Stimulated activated CD4-positive, alpha-beta T cell treated with anti-CD3 and anti-CD28 coated beads, Interleukin-2, amount 100 ng/mL, for 48 hours (primary cell): ENCODE data around the gene SCG5.

Experiments
- DNase-seq, 2 donors: peaks; one replicate each; pipeline ENCODE4 v3.0.0-alpha.2; 2020

SCG5 gene

DNA sequence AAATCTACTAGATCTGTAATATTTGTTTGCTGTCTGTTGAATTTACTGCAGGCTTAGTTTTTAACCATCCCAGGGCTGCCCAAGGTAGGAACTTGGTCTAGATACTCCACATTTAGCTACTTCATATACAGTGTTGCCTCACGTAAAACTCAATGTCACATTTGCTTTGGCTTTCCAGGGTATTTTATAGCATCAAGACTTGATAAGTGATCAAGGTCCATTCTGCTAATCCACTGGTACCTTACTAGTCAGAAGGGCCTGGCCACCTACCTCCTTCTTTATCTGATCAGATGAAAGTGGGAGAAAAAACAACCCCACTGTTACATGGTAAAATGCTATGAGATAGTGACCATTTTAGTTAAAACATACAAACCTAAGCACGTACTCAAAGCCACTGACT, 50.8 kb downstream of the SCG5 start:
- DNase-seq: no peak

DNA sequence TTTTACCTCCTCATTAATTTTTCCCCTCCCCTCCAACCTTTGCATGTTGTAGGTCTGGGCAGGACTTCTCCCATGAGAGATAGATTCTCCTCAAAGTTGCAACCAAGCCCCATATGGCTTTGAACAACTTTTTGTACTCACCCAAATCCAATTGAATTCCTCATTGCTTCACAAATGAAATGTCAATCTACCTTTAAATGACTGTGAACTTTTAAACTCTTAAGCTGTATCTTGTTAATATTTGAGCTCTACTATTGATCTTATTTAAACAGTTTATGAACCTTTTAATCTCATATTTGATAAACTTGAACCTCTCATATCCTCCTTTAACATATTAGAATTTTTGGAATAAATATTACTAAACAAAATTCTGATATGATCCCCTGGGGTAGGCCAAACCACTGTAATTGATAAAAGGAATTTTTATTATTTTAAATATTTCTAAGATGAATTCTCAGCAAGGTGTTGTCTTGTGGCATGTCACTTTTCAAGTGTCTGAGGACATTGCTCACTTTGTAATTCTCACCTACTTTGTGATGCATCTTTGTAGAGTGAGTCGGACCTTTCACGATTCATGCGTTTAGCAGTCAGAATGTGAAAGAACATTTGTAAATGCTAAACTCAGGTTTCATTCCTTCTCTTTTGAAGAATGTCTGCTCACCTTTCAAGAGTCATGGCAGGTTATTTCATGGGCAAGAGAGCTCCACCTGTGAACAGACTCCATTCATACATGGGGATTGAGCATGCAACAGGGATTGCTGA, 52.9 kb downstream of the SCG5 start:
- DNase-seq: no peak

DNA sequence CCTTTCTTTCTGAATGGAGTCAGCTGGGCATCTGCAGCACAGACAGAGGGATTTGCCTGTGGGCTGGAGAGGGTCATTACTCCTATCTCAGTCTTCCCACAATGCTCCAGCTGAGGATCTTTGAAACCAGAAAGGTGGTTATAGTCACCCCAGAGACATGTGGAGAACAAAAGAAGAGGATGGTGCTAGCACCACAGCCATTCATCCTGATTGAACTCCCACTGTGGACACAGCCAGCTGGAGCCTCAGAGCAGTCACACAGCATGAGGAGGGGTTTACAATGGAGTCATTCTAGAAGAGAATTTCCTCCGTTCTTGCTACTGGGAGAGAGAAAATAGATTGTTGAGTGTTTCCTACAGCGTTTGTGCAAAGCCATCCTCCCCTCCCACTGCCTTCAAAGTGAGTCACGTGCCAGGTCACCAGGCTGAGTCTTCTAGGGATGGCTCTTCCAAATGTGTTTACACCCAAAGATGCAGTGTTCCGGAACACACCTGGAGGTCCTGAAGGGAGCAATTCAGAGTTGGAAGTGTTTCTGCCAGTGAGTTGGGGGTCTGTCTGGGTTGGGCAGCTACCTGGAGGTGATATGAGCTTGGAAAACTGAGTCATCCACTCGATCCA, 57.4 kb downstream of the SCG5 start:
- no peak for DNase-seq

DNA sequence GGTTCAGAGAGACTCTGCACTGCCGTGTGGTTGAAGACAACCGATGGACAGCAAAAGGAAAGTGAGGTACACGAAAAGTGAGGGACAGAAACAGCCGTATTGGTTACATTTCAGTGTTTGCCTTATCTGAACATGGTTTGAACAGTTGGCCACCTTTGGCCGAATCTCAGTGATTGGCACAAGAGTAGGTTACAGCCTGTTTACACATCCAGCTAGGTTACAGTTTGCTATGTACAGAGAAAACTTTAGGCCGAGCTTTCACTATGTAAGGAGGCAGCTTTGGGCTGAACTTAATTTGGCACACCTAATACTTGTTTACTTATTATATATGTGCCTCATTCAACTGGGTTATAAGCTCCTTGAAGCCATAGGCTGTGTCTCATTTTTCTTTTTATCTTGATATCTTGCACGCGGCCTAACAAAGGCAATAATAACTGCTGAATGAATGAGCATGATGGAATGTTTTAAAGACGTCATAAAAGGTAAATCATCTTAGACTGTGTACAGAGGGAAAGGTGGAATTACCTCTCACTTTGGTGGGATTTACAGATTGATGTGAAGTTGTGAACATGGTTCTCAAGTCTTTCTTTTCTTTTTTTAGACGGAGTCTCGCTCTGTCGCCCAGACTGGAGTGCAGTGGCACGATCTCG, 59.1 kb downstream of the SCG5 start:
- DNase-seq: no peak

DNA sequence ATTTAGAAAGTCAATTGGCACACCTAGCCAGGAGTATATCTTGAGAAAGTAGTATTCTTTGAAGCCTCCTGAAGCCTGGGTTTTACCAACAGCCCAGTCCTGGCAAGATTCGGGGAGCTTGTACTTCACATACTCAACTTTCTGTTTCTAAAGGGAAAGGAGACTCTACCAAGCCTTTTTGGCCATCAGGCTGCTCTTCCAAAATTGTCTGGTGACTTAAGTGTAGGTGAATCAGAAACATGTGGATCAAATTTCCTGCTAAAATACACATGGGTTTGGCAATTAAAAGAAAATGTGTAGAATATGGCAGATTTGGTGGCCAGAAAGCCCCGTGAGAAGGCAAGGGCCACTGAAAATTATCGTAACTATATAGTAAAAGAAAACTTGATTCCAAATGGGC, 60.4 kb downstream of the SCG5 start:
- no peak for DNase-seq

DNA sequence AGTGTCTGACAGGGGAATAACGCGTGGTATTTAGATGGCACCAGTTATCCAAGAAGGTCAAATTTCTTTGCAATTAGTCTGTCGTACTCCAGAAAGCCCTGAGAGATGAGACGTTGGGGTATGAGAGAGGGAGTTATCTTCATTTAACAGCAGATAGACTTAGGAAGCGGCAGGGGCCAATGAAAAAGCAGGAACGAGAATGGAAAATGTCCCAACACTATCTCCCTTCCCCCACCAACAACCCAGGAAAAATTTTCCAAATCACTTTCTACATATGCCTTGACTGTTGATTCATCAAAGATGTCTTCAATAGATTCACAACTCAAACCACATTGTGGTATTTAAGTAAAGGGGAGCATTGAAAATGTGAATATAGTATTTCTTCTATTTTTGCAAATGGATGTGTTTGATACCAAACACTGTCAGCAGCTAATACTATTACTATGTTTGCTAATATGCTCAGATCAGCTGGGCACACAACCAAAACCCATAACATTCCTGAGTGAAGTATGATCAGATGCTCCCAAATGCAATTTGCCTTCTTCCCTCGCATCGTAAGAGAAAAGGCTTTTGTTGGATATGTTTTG, 63.0 kb downstream of the SCG5 start:
- no peak for DNase-seq

DNA sequence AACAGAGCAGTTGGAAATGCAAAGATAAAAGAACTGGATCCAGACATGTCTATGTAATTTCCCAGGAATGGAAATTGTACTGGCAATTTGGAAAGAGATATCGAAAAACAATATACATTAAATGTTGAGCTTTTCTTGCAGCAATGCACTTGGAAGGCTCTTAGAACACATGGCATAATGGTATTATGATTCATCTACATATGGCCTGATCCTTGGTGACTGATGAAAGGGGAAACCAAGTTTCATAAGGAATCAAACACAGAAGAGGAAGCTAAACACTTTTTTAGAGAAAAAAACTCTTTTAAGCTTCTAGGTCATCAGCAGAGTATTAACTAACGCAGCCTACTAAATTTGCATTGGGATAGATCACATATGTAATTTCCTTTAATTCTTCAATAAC, 63.9 kb downstream of the SCG5 start:
- DNase-seq: no peak

DNA sequence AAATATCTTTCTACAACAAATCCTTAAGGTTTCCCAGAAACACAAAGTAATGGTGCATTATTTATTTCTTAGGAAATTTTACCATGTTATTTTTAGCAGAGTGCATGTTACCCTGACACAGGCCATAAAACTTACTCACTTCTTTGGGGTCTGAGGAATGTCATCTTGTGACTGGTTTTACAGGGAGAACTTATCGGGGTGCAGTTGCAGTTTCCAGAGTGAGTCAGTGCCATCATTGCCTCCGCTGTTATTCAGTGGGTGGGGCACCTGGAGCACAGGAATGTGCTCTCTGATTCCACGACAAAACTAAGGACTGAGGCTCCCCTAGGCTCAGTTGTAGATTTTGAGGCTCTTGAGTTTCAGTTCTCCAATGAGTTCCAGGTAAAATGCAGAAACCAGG, 65.2 kb downstream of the SCG5 start:
- DNase-seq: no peak

DNA sequence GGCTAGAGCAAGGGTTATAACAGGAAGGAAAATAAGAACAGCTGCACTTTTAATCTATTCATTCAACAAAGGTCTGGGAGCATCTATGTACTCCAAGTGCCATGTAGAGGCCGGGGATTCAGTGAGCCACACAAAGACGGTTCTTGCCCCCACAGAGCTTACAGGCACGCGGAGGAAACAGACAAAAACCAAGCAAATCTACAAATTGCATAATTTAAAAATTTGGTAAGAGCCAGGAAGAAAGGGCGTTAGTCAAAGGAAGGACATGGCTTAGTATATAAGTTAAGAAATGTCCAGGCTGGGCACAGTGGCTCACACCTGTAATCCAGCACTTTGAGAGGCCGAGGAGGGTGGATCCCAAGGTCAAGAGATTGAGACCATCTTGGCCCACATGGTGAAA, 65.9 kb downstream of the SCG5 start:
- no peak for DNase-seq

DNA sequence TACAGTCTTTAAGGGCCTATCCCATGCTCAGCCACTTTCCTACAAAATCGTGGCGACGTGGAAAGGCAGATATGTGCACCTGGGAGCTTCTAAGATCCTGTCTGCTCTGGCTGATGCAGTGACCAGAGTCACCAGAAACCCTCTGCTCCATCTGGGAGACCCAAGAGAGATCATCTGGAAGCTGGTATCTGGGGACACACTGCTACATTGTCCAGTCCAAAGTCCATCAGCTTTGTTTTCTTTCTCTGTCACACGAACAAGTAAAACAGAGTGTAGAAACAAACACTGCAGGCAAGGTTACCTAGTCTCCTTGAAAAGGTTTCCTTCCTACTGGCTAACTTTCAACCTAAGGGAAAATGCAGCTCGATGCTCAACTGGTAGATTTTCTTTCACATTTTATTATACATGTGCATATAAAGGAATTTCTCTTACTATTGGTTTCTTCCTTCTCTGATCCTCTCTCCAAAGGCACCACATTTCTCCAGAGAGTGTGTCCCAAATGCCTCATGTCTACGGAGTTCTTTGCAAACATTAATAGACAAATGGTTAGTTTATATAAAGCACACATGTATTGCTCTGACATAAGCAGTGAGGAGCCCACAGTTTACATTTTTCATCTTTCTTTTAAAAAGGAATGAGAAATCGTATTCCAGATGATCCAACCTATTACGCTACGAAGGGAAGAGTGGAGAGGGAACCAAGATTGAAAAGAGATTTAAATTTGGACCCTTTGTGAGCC, 68.0 kb downstream of the SCG5 start:
- DNase-seq: no peak

DNA sequence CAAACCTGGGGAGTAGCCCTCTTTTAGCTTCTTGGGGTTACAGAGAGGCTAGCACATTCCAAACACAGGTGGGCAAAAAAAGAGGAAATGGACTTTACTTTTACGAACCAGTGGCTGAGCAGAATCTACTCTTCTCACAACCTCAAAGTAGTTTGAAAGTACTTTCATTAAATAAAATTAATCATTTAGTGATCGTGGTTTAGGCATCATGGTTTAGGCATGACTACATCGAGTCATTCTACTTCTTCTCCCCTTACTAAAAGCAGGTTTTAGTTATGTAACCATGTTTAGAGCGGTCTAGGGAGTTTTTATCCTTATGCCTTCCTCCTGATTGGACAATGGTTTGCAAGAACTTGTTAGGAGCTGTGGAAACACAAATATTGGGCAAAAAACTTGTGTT, 73.8 kb downstream of the SCG5 start:
- no peak for DNase-seq

DNA sequence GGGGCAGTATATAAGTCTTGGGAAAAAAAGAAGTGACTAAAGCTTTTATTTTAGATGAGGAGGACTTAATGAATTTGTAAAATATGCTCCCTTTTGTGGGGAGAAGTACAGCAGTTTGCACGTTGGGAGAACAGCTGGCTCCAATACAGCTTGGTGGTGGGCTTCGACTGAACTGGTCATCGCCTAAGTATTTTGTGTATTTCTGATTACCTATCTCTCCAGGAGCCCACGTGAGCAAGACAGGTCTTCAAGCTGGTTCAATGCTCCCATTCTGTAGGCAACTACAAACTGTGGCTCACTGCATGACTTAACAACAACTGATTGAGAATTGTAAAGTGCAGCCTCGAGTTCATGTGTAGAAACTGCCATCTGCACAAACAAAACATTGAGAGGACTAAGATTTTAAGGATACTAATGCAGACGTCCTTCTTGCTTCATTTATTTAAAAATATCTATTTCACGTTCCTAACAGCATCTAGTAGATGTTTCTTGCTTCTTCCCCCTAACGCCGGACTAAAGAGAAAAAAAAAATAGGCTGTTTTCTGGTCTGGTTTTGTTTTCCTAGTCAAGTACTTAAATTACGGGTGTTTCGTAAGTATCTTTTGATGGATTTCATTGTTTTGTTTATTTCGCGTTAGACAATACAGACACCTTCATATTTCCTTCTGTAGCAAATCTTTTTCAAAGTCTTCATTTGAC, 74.9 kb downstream of the SCG5 start:
- no peak for DNase-seq

DNA sequence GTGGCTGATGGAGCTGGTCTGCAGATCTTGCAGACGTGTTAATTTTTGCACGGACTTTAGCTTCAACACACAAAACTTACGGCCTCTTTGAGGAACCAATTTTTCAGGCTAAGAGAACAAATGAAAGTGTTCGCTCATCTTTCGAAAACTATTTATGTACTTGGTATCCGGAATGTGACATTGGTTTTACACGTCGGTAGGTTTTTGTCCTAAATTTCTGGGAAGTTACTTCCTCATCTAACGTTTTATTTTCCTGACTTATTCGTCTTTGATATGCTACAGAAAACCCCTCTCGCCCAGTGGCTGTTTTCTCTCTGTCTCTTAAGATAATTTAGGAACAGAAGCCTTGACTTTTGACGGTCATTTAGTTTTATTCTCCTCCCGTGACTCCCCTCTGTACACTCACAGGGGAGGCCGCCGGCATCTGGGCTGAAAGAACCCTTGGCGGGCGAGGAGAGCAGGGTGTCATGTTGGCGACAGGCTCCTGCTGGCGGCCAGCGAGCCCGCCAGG, 75.5 kb downstream of the SCG5 start:
- no peak for DNase-seq

DNA sequence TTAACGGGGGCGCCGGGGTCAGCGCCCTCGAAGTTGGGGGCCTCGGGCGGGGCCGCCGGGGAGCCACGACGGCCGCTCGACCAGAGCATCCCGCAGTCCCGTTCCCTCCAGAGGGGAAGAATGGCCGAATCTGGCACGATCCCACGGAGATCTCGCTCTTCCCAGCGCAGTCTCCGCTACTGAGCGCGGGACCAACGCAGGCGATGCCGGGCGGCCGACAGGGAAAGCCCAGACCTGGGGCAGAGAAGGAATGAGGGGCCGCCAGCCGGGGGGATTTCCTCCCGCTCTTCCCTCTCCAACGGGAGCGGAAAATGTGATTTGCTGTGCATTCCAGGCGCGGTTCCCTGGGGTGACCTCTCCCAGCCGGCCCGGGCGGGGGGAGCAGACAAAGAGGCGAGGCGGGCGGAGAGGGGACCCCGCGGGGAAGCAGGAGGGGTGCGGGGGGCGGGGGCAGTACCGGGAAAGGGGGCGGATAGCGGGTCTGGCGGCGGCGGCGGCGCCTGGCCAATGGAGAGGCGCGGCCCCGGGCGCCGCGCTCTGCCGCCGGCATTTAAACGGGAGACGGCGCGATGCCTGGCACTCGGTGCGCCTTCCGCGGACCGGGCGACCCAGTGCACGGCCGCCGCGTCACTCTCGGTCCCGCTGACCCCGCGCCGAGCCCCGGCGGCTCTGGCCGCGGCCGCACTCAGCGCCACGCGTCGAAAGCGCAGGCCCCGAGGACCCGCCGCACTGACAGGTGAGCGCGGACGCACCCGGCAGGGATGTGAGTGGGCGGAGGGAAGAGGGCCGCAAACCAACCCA, 76.1 kb downstream of the SCG5 start, which contains the start of gene GREM1:
Gene GREM1 (plus strand): TSS at position 579 of the 801 bp plus-strand sequence. CDS start 12,687 bp downstream, outside the sequence.
- no peak for DNase-seq

DNA sequence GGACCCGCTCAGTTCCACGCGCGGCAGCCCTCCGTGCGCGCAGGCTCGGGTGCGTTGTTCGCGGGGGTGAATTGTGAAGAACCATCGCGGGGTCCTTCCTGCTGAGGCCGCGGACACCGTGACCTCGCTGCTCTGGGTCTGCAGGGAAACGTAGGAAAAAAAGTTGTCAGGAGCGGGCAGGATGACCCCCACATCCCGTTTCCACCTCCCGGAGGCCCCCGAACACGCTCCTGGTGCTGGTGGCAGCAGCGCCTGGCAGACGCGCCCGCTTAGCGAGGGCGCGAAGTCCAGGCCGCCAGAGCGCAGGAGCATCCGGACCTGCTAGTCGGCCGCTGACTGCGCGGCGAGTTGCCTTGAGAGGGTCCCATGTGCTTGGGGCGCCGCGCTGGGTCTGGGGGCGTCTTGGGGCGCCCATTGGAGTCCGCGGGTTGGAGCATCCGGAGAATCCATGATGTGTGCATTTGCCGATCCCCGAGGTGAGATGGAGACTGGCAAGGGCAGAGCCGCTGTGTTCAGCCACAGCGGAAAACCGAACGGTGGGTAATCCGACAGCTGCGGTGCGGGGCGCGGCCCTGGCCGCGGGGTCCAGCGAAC, 76.8 kb downstream of the SCG5 start:
- DNase-seq: no peak

DNA sequence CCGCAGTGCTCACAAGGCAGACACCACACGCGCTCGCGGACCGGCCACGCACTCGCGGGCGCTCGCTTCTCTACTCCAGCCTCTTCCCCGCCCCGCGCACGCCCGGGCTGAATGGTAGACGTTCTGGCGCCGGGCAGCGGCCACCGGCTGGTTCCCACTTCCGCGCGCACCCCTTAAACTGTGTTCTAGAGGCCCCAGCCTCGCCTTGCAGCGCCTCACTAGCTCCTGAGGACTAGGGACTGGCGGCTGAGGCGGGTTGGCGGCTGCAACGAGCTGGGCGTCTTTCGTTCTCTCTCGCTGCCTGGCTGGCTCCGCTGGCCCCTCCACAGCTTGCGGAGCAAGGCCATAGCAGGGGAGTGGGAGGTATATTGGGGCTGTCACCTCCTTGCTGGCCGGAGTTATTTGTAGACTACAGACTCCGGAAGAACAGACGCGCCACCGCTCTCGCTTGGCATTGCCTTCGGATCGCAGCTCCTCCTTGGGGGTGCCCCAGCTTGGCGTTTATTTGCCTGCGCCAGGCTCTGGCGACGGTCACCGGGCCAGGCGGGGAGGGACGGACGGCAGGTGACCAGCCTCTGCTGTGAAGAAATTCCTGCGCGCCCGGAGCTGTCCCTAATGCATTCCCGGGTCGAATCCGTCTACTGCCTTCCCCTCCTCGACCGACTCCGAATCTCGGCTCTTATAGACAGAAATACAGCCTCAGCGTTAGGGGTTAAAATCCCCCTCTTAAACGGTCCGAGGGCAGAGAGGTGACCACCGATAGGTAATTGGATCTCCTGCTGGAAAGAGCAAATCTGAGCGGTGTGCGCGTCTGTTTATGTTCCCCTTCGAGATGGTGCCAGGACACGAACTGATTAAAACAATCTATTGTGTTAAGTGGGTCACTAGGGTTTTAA, 77.6 kb downstream of the SCG5 start:
- DNase-seq: no peak

DNA sequence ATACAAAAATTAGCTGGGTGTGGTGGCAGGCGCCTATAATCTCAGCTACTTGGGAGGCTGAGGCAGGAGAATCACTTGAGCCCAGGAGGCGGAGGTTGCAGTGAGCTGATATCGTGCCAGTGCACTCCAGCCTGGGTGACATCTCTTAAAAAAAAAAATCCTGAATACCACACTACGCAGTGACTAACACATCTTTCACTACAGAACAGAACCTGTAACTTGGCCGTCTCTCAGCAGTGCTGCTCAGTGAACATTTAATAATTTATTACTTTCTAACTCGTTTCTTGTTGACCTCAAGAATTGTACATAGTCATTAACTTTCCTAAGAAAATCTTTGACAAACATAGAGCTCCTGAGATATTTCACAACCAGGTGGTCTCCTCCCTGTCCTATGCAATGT, 80.1 kb downstream of the SCG5 start:
- DNase-seq: no peak

DNA sequence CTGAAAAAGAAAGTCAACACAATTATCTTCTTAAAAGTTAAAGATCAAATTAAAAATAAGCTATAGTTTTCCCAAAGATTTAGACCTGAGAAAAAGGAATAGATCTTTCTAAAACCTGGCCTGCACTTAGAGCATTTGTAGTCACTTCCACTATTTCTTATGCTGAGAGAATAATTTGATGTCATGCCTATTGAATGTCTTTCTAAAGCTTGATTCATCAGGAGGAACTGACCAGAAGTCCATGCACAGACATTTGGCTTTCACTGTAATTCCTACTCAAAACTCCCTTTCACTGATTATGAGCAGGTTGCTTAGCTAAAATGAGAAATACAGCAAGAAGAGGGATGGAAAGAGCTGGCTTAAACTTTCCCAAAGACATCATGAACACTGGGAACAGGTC, 80.6 kb downstream of the SCG5 start:
- no peak for DNase-seq

DNA sequence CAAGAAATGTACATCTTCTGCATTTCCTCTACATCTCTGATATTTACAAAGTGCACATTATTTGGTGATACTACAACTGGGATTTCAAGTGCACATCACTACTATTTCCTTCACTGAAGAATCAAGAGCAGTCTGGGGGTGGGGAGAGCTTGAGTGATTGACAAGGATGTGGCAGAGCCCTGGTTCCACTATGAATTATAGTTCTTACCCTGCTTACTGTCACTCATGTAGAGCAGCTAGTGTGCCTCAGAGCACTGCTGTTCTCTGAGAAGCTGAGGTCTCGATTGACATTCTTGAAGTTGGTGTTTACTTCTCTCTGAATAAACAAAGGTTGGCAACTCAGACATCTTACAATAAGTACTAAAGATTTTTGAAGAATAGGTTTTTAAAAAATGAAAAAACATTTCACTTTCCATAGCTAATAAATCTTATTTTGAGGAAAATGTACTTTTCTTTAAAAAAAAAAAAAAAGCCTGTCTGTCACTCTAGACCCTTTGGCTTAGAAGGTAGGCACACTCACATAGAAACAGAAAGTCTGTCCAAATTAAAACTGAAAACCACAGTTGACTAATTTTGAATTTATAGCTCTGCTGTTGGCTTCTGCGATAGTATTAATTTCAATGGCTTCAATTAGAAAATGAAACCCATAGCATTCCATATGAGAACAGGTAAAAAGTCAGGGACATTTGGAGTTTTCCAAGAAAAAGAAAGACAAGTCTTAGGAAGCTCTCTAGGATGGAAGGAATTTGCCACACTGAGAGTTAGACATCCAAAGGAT, 81.8 kb downstream of the SCG5 start:
- DNase-seq: no peak
